ENCODE data around the gene TDRD10.

GRCh38 chr1:154500533-154500932 is 1.5 kb upstream of the TDRD10 start:
- TF ChIP-seq SUZ12 (IDR thresholded peaks at IDR 0.05; ENCODE audit: extremely low read depth, insufficient read depth, insufficient read length) (no peak), ZNF274 (IDR thresholded peaks at IDR 0.05; ENCODE audit: low read depth, low read length) (no peak), YY1 (IDR thresholded peaks at IDR 0.05; ENCODE audit: insufficient read depth, insufficient read length) (no peak)
